Stomach (tissue), 9 donors: ENCODE measurements around the gene PAX5. TPM values are rescaled to one million over a fixed set of nuclear protein-coding genes. Genes with fewer than 3 reads are reported as not detected.

Source experiments
- DNase-seq, 2 donors: peaks; one replicate each; pipeline versions ENCODE4 v3.0.0 to v3.0.0-alpha.2; 2013 to 2019
- H3K27ac ChIP-seq, 5 donors: fragments of 200-600 bp in 4 of 5; sonication (generic) in 4 of 5; one replicate each; pipeline ENCODE4 v1.5.1; 2013 to 2019; ENCODE audit warnings: mild to moderate bottlenecking in 1 of 5, moderate library complexity in 1 of 5
- H3K27me3 ChIP-seq, 3 donors: fragments of 200-600 bp; sonication (generic); one replicate each; pipeline ENCODE4 v1.5.1; 2017 to 2019; ENCODE audit warnings: mixed run types in 1 of 3
- H3K36me3 ChIP-seq, 4 donors: fragments of 200-600 bp; sonication (generic); 1 replicate in 3 of 4; 2 replicates in 1 of 4; pipeline ENCODE4 v1.5.1; 2016 to 2019
- H3K4me1 ChIP-seq, 4 donors: fragments of 200-600 bp; sonication (generic); one replicate each; pipeline ENCODE4 v1.5.1; 2016 to 2019
- H3K4me3 ChIP-seq, 4 donors: fragments of 200-600 bp; sonication (generic) in 3 of 4; one replicate each; pipeline ENCODE4 v1.5.1; 2016 to 2019; ENCODE audit warnings: mild to moderate bottlenecking in 1 of 4
- H3K9me3 ChIP-seq, 4 donors: fragments of 200-600 bp; sonication (generic); one replicate each; pipeline ENCODE4 v1.5.1; 2016 to 2019
- EP300 ChIP-seq: sonication (generic); formaldehyde crosslinking; IDR thresholded peaks from one replicate; pipeline ENCODE4 v1.6.1; 2017; ENCODE audit warnings: antibody characterized with exemption
- POLR2A ChIP-seq, 4 donors: fragments of 450-650 bp; IDR thresholded peaks; one replicate each; pipeline ENCODE4 v1.6.1; 2016; ENCODE audit warnings: antibody characterized with exemption in 4 of 4, control low read depth in 2 of 4, mild to moderate bottlenecking in 1 of 4, moderate library complexity in 1 of 4
- POLR2AphosphoS5 ChIP-seq, 3 donors: sonication (generic); formaldehyde crosslinking; IDR thresholded peaks; one replicate each; pipeline ENCODE4 v1.6.1; 2016; ENCODE audit warnings: antibody characterized with exemption in 3 of 3
- WGBS, 5 donors: extraction: QIAGEN DNeasy Blood & Tissue Kit in 3 of 5; methylation state at CpG; one replicate each; pipeline versions ENCODE4 v1.1.5 to v1.1.7; 2013 to 2018; 5-methylcytosine and 5-hydroxymethylcytosine counted together
- intact Hi-C: fragments of 100-400 bp; cut with DNase I; formaldehyde crosslinking; loops from one replicate; pipeline ENCODE4 v1.15.1; 2023; ENCODE audit warnings: low total_unique reads
- polyA plus RNA-seq, 3 donors: library from polyadenylated mRNA; stranded (reverse); fragments of 200-250 nt; gene quantifications; one replicate each; pipeline ENCODE4 v1.2.3, GENCODE V29; 2013
- total RNA-seq, 5 donors: library from RNA; depleted of rRNA; stranded (reverse); fragments of >200 nt; gene quantifications; one replicate each; pipeline versions ENCODE4 v1.1.0 to v1.2.3, GENCODE V29; 2014 to 2016
- TF ChIP-seq, protein P1 (sequence below), 7 experiments: fragments of 450-650 bp in 4 of 7; fragments of 200-600 bp in 3 of 7; sonication (generic) in 3 of 7; IDR thresholded peaks; one replicate each; pipeline ENCODE4 v1.5.1; 2016 to 2019; ENCODE audit warnings: antibody characterized with exemption in 7 of 7, control low read depth in 2 of 7, mild to moderate bottlenecking in 1 of 7
- donor health status: healthy with polysubstance abuse.
- donor health status: Bipolar disorder and iron deficiency.
- donor health status: healthy.

The PAX5 gene
- total and polyA plus RNA-seq, 8 donors, result 0.43 to 1.3 TPM; not detected in 6

DNA sequence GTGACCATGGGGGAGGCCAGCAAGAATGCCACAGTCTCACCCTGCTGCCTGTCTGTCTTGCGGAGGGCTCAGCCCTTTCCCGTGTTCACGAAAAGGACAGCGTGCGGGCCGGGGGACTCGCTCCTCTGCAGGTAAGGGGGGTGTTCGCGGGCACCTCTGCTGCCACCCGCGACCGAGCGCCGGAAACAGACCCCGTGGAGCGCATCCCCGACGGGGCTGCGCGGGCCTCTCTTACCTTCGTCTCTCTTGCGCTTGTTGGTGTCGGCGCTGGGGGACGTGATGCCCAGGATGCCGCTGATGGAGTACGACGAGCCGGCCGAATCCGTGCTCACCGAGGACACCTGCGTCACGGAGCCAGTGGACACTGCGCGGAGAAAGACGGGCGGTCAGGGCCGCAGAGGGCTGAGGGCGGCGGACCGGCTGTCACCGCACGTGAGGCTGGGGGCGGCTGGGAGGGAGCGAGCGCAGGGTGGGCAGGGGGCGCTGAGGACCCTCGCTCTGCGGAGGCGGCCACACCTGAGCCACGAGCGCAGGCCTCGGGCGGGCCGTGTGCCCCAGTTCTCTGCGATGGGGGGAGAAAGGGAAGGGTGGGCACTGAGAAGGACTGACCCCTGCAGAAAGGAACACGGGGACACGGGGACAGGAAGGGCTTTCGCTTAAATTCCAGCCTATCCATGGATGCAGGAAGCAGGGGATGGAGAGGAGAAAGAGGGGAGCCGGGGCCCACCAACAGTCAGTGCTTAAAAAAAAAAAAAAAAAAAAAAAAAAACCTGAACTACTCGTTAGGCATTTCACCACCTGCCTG is 31.5 kb downstream of the PAX5 start:
- Histone ChIP-seq H3K27ac (no peak overlapping the region), H3K4me3 (peak overlapping the region in 1 of 4 donors; percentile 7), H3K9me3 (no peaks in the 10 kb centered on the region), H3K4me1 (peaks cover 0 to 8% (median 4%) of the 10 kb centered on the region in 4 donors), H3K36me3 (no peaks in the 10 kb centered on the region), H3K27me3 (peaks cover 0 to 91% (median 37%) of the 10 kb centered on the region in 3 donors)
- DNase-seq, result no peak
- intact Hi-C loops, result no loop called here
- TF ChIP-seq POLR2AphosphoS5 (IDR thresholded peaks at IDR 0.05), result no peak
- TF ChIP-seq POLR2A (IDR thresholded peaks at IDR 0.05), result no peak
- TF ChIP-seq EP300, result no peak
- TF ChIP-seq, protein P1, sequence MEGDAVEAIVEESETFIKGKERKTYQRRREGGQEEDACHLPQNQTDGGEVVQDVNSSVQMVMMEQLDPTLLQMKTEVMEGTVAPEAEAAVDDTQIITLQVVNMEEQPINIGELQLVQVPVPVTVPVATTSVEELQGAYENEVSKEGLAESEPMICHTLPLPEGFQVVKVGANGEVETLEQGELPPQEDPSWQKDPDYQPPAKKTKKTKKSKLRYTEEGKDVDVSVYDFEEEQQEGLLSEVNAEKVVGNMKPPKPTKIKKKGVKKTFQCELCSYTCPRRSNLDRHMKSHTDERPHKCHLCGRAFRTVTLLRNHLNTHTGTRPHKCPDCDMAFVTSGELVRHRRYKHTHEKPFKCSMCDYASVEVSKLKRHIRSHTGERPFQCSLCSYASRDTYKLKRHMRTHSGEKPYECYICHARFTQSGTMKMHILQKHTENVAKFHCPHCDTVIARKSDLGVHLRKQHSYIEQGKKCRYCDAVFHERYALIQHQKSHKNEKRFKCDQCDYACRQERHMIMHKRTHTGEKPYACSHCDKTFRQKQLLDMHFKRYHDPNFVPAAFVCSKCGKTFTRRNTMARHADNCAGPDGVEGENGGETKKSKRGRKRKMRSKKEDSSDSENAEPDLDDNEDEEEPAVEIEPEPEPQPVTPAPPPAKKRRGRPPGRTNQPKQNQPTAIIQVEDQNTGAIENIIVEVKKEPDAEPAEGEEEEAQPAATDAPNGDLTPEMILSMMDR (IDR thresholded peaks at IDR 0.05), result no peak
- WGBS, 5 donors, result 4 to 8% (median 7%) methylated on average over 24 to 62 of the region's 62 CpGs

DNA sequence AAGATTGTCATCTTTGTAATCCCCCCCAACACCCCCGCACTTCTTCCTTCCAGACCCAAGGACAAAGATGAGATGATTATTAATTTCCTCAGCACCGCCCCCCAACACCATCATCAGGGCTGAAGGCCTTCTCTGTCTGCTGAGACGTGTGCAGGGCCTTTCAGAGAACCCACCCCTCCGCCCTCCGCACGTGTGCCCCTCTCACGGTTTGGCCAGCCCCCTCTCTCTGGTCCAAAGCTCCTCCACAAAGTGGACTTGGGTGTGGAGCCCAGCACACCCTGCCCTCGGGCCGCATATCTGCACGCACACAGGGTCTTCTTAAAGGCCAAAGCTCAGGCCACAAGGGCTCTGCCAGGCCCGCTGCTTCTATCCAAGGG is 32.0 kb downstream of the PAX5 start:
- Histone ChIP-seq H3K27me3 (peaks cover 0 to 91% (median 37%) of the 10 kb centered on the region in 3 donors), H3K4me3 (peak overlapping the region in 1 of 4 donors; percentile 7), H3K27ac (no peak overlapping the region), H3K36me3 (no peaks in the 10 kb centered on the region), H3K4me1 (peaks cover 0 to 8% (median 4%) of the 10 kb centered on the region in 4 donors), H3K9me3 (no peaks in the 10 kb centered on the region)
- TF ChIP-seq POLR2A (IDR thresholded peaks at IDR 0.05), result no peak
- no peak for DNase-seq
- WGBS, 5 donors, result 35 to 56% (median 43%) methylated on average over 7 to 11 of the region's 11 CpGs
- intact Hi-C loops, result no loop called here

DNA sequence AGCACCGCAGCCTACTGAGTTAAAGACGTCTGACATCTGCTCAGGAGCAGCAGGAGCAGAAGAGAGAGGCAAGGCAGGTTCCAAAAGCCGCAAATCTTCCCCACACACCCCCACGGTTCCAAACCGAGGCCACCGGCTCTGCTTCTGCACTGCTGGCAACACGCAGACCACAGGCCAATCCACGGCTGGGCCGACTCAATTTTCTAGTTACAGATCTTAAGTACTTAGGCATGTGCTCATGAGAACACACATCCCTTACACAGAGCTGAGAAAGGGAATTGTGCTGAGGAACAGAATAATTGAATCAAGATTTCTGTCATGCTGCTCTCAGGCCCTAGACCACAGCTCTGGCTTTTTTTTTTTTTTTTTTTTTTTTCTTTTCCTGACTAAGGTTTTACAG is 32.6 kb downstream of the PAX5 start:
- H3K36me3 ChIP-seq, result no peaks in the 10 kb centered on the region
- no peak overlapping the region for H3K27ac ChIP-seq
- no peak overlapping the region for H3K4me3 ChIP-seq
- H3K27me3 ChIP-seq, result peaks cover 0 to 91% (median 37%) of the 10 kb centered on the region in 3 donors
- WGBS, 5 donors, result 61 to 75% (median 63%) methylated on average over 9 of the region's 9 CpGs
- peaks cover 0 to 8% (median 4%) of the 10 kb centered on the region in 4 donors for H3K4me1 ChIP-seq
- no peaks in the 10 kb centered on the region for H3K9me3 ChIP-seq
- DNase-seq, result peak in 1 of 2 donors; percentile 44
- TF ChIP-seq EP300, result no peak
- TF ChIP-seq POLR2AphosphoS5 (IDR thresholded peaks at IDR 0.05), result no peak
- TF ChIP-seq POLR2A (IDR thresholded peaks at IDR 0.05), result no peak
- TF ChIP-seq, protein P1 (IDR thresholded peaks at IDR 0.05), result no peak
- intact Hi-C loops, result no loop called here

DNA sequence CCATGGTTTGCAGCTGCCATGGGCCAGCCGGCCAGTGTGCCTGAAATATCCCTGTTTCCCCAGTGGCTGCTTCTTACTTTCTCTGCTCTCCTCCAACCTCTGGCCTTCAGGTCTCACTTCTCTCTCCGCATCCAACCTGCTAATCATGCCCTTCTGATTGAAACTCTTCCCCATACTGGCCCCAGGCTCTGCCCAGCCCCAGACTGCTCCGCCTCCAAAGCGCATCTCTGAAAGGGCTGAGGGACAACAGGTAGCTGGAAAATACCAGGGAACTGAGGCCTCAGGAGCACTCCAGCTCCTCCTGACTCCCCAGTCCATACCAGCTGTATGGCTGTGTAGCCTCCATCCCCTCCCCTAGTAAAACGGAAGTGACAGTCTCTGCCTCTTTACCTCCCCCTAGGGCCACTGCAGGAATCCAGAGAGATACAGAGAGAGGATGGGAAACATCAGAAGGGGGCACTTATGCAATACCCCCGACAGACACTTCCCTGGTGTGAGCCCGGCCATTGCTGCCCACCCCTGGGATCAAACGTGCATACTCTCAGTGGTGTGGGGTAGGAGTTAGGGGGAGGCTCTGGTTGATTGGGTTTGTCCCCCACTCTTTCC is 34.2 kb downstream of the PAX5 start:
- TF ChIP-seq, protein P1 (IDR thresholded peaks at IDR 0.05), result no peak
- TF ChIP-seq POLR2AphosphoS5 (IDR thresholded peaks at IDR 0.05) (no peak), EP300 (no peak), POLR2A (IDR thresholded peaks at IDR 0.05) (no peak)
- Histone ChIP-seq H3K4me3 (no peak overlapping the region), H3K27ac (no peak overlapping the region), H3K27me3 (peaks cover 0 to 90% (median 32%) of the 10 kb centered on the region in 3 donors), H3K4me1 (peaks cover 0 to 8% (median 4%) of the 10 kb centered on the region in 4 donors), H3K36me3 (no peaks in the 10 kb centered on the region), H3K9me3 (no peaks in the 10 kb centered on the region)
- WGBS, 5 donors, result 48 to 65% (median 55%) methylated on average over 8 of the region's 8 CpGs
- intact Hi-C loops, result no loop called here
- no peak for DNase-seq
